GM12878 (cell line): ENCODE results near the gene DCAF12L2. TPM values are rescaled to one million over a fixed set of nuclear protein-coding genes. Genes with fewer than 3 reads are reported as not detected.

Experiments
- ATAC-seq: fragments of 200-7000 bp; cut with Tn5 transposase; 3 replicates; pipeline ENCODE4 v1.9.1; 2020; ENCODE audit warnings: mild to moderate bottlenecking, moderate library complexity
- BruUV-seq: library from RNA; stranded (reverse); fragments of 400-500 nt; replicated peaks from 2 replicates; lab custom pipeline; 2021; lab: Mats Ljungman, UMichigan
- CTCF ChIA-PET: fragments of 300-600 bp; sonication (Branson Sonifier 250); formaldehyde crosslinking; extraction: SDS; loops from one replicate; lab custom pipeline; 2021; ENCODE audit warnings: inconsistent platforms; lab: Yijun Ruan, JAX
- POLR2A ChIA-PET: fragments of 350-600 bp; formaldehyde crosslinking; extraction: SDS; loops from one replicate; lab custom pipeline; 2021; ENCODE audit warnings: inconsistent platforms; lab: Charles Lee
- RAD21 ChIA-PET: fragments of 300-600 bp; sonication (Branson Sonifier 250); formaldehyde crosslinking; loops from one replicate; lab custom pipeline; 2023; ENCODE audit warnings: antibody characterized with exemption; ENCODE audit not compliant: unreplicated experiment; lab: Charles Lee
- SMC1A ChIA-PET: fragments of 300-600 bp; sonication (Branson Sonifier 250); formaldehyde crosslinking; loops from one replicate; lab custom pipeline; 2023; ENCODE audit not compliant: unreplicated experiment, uncharacterized antibody; lab: Charles Lee
- DNase-seq: peaks from one replicate; pipeline ENCODE4 v3.0.0-alpha.2; 2011; ENCODE audit warnings: low read depth, low spot score
- FAIRE-seq: peaks from 3 replicates; lab custom pipeline; 2011; peaks lifted over from hg19 to GRCh38; lab: Jason Lieb, UNC
- H2AFZ ChIP-seq: 2 replicates; pipeline ENCODE4 v1.6.0; 2011; ENCODE audit warnings: low read depth, low read length, control low read depth; ENCODE audit not compliant: control insufficient read depth
- H3K27ac ChIP-seq: 2 replicates; pipeline ENCODE4 v1.5.1; 2011; ENCODE audit warnings: control low read depth; ENCODE audit not compliant: control insufficient read depth, insufficient read depth
- H3K27me3 ChIP-seq, 2 experiments: replicated peaks in 1 of 2; 2 replicates each; pipeline versions ENCODE4 v1.6.0 to v1.6.1; 2011; ENCODE audit warnings: low read length in 1 of 2; ENCODE audit not compliant: control insufficient read depth in 2 of 2, insufficient read depth in 2 of 2
- H3K36me3 ChIP-seq, 2 experiments: 2 replicates each; pipeline ENCODE4 v1.5.1; 2011; ENCODE audit warnings: low read length in 1 of 2; ENCODE audit not compliant: control insufficient read depth in 2 of 2, insufficient read depth in 2 of 2
- H3K4me1 ChIP-seq: 2 replicates; pipeline ENCODE4 v1.6.1; 2011; ENCODE audit warnings: mild to moderate bottlenecking, low read length, moderate library complexity, mixed read lengths; ENCODE audit not compliant: control insufficient read depth, insufficient read depth
- H3K4me2 ChIP-seq: 2 replicates; pipeline ENCODE4 v1.6.0; 2011; ENCODE audit warnings: control low read depth; ENCODE audit not compliant: control insufficient read depth, insufficient read depth
- H3K4me3 ChIP-seq: fragments of 200-600 bp; sonication (generic); 2 replicates; pipeline ENCODE4 v1.5.1; 2016
- H3K79me2 ChIP-seq: 2 replicates; pipeline ENCODE4 v1.6.0; 2011; ENCODE audit warnings: low read length; ENCODE audit not compliant: control insufficient read depth, insufficient read depth
- H3K9ac ChIP-seq: 2 replicates; pipeline ENCODE4 v1.8.0; 2011; ENCODE audit warnings: low read length, control low read depth, mixed read lengths; ENCODE audit not compliant: control insufficient read depth, insufficient read depth
- H3K9me3 ChIP-seq: replicated peaks from 3 replicates; pipeline ENCODE4 v1.5.1; 2011; ENCODE audit warnings: mild to moderate bottlenecking, low read length; ENCODE audit not compliant: control insufficient read depth, insufficient read depth
- H4K20me1 ChIP-seq: 2 replicates; pipeline ENCODE4 v1.6.0; 2011; ENCODE audit not compliant: control insufficient read depth, insufficient read depth
- CBFB ChIP-seq: IDR thresholded peaks from 2 replicates; pipeline ENCODE4 v1.6.1; 2016; ENCODE audit warnings: antibody characterized with exemption, low read depth
- CUX1 ChIP-seq: IDR thresholded peaks from 2 replicates; pipeline ENCODE4 v1.6.1; 2012; ENCODE audit warnings: improper control_type of control experiment, low read depth, low read length; ENCODE audit not compliant: insufficient replicate concordance
- E4F1 ChIP-seq: fragments of 450-650 bp; IDR thresholded peaks from 2 replicates; pipeline ENCODE4 v1.6.1; 2018; ENCODE audit warnings: borderline replicate concordance, mild to moderate bottlenecking; ENCODE audit not compliant: partially characterized antibody
- HDAC6 ChIP-seq: fragments of 200-600 bp; sonication (generic); IDR thresholded peaks from one replicate; pipeline ENCODE4 v1.8.0; 2017; ENCODE audit warnings: antibody characterized with exemption; ENCODE audit not compliant: unreplicated experiment
- MTA3 ChIP-seq: IDR thresholded peaks from 2 replicates; pipeline ENCODE4 v1.6.1; 2012; ENCODE audit warnings: low read length, inconsistent platforms, borderline replicate concordance
- MXI1 ChIP-seq: fragments of 150-350 bp; IDR thresholded peaks from 2 replicates; pipeline ENCODE4 v1.6.1; 2011; ENCODE audit warnings: low read depth, mild to moderate bottlenecking, inconsistent platforms, low read length, improper control_type of control experiment
- MYC ChIP-seq: IDR thresholded peaks from 2 replicates; pipeline ENCODE4 v1.6.1; 2011; ENCODE audit warnings: mild to moderate bottlenecking, low read length, moderate library complexity, inconsistent platforms; ENCODE audit not compliant: insufficient read depth, insufficient replicate concordance, insufficient read length, severe bottlenecking
- NFYA ChIP-seq: IDR thresholded peaks from 2 replicates; pipeline ENCODE4 v1.6.1; 2011; ENCODE audit warnings: low read depth, mild to moderate bottlenecking, low read length, improper control_type of control experiment, borderline replicate concordance
- NFYB ChIP-seq: IDR thresholded peaks from 2 replicates; pipeline ENCODE4 v1.6.1; 2011; ENCODE audit warnings: low read depth, mild to moderate bottlenecking, low read length, improper control_type of control experiment, moderate library complexity; ENCODE audit not compliant: insufficient read depth
- NKRF ChIP-seq: fragments of 450-650 bp; conservative IDR thresholded peaks from 2 replicates; pipeline ENCODE4 v1.6.1; 2017; ENCODE audit warnings: mild to moderate bottlenecking, moderate library complexity
- PAX5 ChIP-seq: IDR thresholded peaks from 2 replicates; pipeline ENCODE4 v1.6.1; 2011; ENCODE audit warnings: low read depth, low read length, borderline replicate concordance
- RELA ChIP-seq: fragments of 450-650 bp; IDR thresholded peaks from 2 replicates; pipeline ENCODE4 v1.8.0; 2014; ENCODE audit warnings: borderline replicate concordance; ENCODE audit not compliant: partially characterized antibody
- SMAD5 ChIP-seq: IDR thresholded peaks from 2 replicates; pipeline ENCODE4 v1.6.1; 2016; ENCODE audit warnings: antibody characterized with exemption, low read depth
- ZSCAN29 ChIP-seq: fragments of 450-650 bp; IDR thresholded peaks from 2 replicates; pipeline ENCODE4 v1.6.1; 2017; ENCODE audit warnings: mild to moderate bottlenecking, moderate library complexity
- WGBS: methylation state at CpG from one replicate; pipeline ENCODE4 v1.1.6; 2016; ENCODE audit warnings: low lambda C conversion rate; ENCODE audit not compliant: insufficient replicate concordance, insufficient coverage; ENCODE audit errors: missing lambda C conversion rate; 5-methylcytosine and 5-hydroxymethylcytosine counted together
- in situ Hi-C: fragments of 300-500 bp; cut with MboI; formaldehyde crosslinking; loops from 9 replicates; pipeline ENCODE4 v1.14.3; 2018; ENCODE audit warnings: mixed read lengths
- intact Hi-C: fragments of 100-400 bp; cut with micrococcal nuclease; formaldehyde crosslinking; loops from one replicate; pipeline ENCODE4 v1.14.2; 2022; ENCODE audit not compliant: unreplicated experiment
- polyA plus RNA-seq, 11 experiments: library from polyadenylated mRNA; depleted of rRNA in 4 of 11; unstranded in 6 of 11; stranded (reverse) in 5 of 11; fragments of >200 nt; fragmentation: Nextera tagmentation in 4 of 11; fragmentation: Illumina TruSeq in 1 of 11; extraction: Ambion mirVana in 4 of 11; extraction: Trizol in 1 of 11; gene quantifications; 1 replicate in 1 of 11; 2 replicates in 10 of 11; pipeline versions ENCODE4 v1.2.1 to v1.2.3, GENCODE V29; 2011 to 2016; ENCODE audit warnings: inconsistent platforms in 2 of 11, missing spikeins in 2 of 11, low read depth in 1 of 11
- total RNA-seq, 4 experiments: library from RNA; depleted of rRNA in 3 of 4; stranded (reverse); fragments of >200 nt in 3 of 4; fragmentation: Illumina TruSeq in 1 of 4; extraction: Trizol in 1 of 4; gene quantifications; 2 replicates each; pipeline versions ENCODE4 v1.2.1 to v1.2.3, GENCODE V29; 2013 to 2021

The DCAF12L2 gene
- total and polyA plus RNA-seq, 10 of the 15 experiments (the other 5 are each of a cell fraction or from before 2014, with no cell fraction given), result not detected

- Histone ChIP-seq H3K4me1 (no peaks in the 10 kb centered on the region), H3K27me3 (no peaks in the 10 kb centered on the region), H3K27ac (no peak overlapping the region), H2AFZ (no peak overlapping the region), H4K20me1 (no peaks in the 10 kb centered on the region), H3K9me3 (no peaks in the 10 kb centered on the region), H3K4me2 (no peak overlapping the region), H3K36me3 (no peaks in the 10 kb centered on the region), H3K79me2 (no peaks in the 10 kb centered on the region), H3K4me3 (no peak overlapping the region), H3K9ac (no peak overlapping the region)
- FAIRE-seq, result no peak
- in situ Hi-C loops, result no loop called here
- DNase-seq, result no peak
- ChIA-PET SMC1A (no interaction called here), CTCF (no interaction called here), POLR2A (no interaction called here), RAD21 (no interaction called here)
- no TSS peak for BruUV-seq
- 0% methylated on average over 2 of the region's 2 CpGs for WGBS
- TF ChIP-seq MTA3, result no peak
- TF ChIP-seq ZSCAN29, result no peak
- TF ChIP-seq PAX5, result no peak
- TF ChIP-seq HDAC6, result no peak
- TF ChIP-seq E4F1, result no peak
- no peak for TF ChIP-seq SMAD5
- TF ChIP-seq RELA, result no peak
- TF ChIP-seq CBFB, result no peak
- no peak for TF ChIP-seq MXI1
- no peak for TF ChIP-seq NFYA
- no peak for TF ChIP-seq NKRF
- TF ChIP-seq NFYB, result no peak
- no peak for TF ChIP-seq MYC
- TF ChIP-seq CUX1, result no peak
- ATAC-seq, result no peak
- intact Hi-C loops, result no loop called here
These were observed 41.4 kb downstream of the DCAF12L2 start for GRCh38 chrX:126124721-126125120.
